Ovary (tissue), 9 donors: Measurements from ENCODE around the gene RIPOR3. TPM values are rescaled to one million over a fixed set of nuclear protein-coding genes. Genes with fewer than 3 reads are reported as not detected.

Experiments used
- DNase-seq, 5 donors: peaks; one replicate each; pipeline ENCODE4 v3.0.0-alpha.2; 2019 to 2020
- H3K27ac ChIP-seq, 2 donors: fragments of 200-600 bp; one replicate each; pipeline versions ENCODE4 v1.5.1 to v1.8.0; 2019 to 2022
- H3K27me3 ChIP-seq: fragments of 200-600 bp; one replicate; pipeline ENCODE4 v1.8.0; 2022
- H3K36me3 ChIP-seq: fragments of 200-600 bp; sonication (generic); one replicate; pipeline ENCODE4 v1.5.1; 2019
- H3K4me1 ChIP-seq: one replicate; pipeline ENCODE4 v1.8.1; 2013; ENCODE audit warnings: mild to moderate bottlenecking, moderate library complexity; ENCODE audit not compliant: insufficient read depth
- H3K4me3 ChIP-seq: fragments of 200-600 bp; sonication (generic); one replicate; pipeline ENCODE4 v1.5.1; 2017
- H3K9me3 ChIP-seq, 2 donors: fragments of 200-600 bp in 1 of 2; sonication (generic) in 1 of 2; one replicate each; pipeline versions ENCODE4 v1.5.1 to v1.8.1; 2013 to 2019; ENCODE audit warnings: mild to moderate bottlenecking in 1 of 2, moderate library complexity in 1 of 2
- EP300 ChIP-seq: sonication (generic); formaldehyde crosslinking; IDR thresholded peaks from one replicate; pipeline ENCODE4 v1.6.1; 2017; ENCODE audit warnings: antibody characterized with exemption
- POLR2A ChIP-seq: fragments of 450-650 bp; IDR thresholded peaks from one replicate; pipeline ENCODE4 v1.6.1; 2017; ENCODE audit warnings: antibody characterized with exemption, mild to moderate bottlenecking, moderate library complexity
- WGBS, 3 donors: extraction: QIAGEN DNeasy Blood & Tissue Kit in 1 of 3; methylation state at CpG; one replicate each; pipeline versions ENCODE4 v1.1.5 to v1.1.7; 2013 to 2017; 5-methylcytosine and 5-hydroxymethylcytosine counted together
- intact Hi-C, 4 donors: fragments of 100-400 bp; cut with DNase I; formaldehyde crosslinking; loops; one replicate each; pipeline versions ENCODE4 v1.11.0 to v1.15.1; 2022 to 2023
- polyA plus RNA-seq, 2 donors: library from polyadenylated mRNA; stranded (reverse); fragments of 200-250 nt in 1 of 2; fragments of 350-450 nt in 1 of 2; fragmentation: Illumina TruSeq in 1 of 2; extraction: RNeasy Lipid Tissue Mini Kit (QIAGEN cat#74804) in 1 of 2; gene quantifications; one replicate each; pipeline ENCODE4 v1.2.3, GENCODE V29; 2013 to 2014
- total RNA-seq, 7 donors: library from RNA; depleted of rRNA in 2 of 7; stranded (reverse); fragments of >200 nt in 2 of 7; fragmentation: NEBNext Ultra II Directional in 3 of 7; extraction: Animal tissue kit (Norgen Biotek cat#: 25700) in 3 of 7; gene quantifications; one replicate each; pipeline versions ENCODE4 v1.1.0 to v1.2.4, GENCODE V29; 2016 to 2023
- TF ChIP-seq, protein P1 (sequence below), 3 donors: fragments of 450-650 bp in 2 of 3; fragments of 200-600 bp in 1 of 3; IDR thresholded peaks; one replicate each; pipeline versions ENCODE4 v1.5.1 to v1.8.0; 2016 to 2022; ENCODE audit warnings: antibody characterized with exemption in 3 of 3, mild to moderate bottlenecking in 1 of 3
- donor health status: DM: no; HTN: no; CAD: no; lungs with moderate emphysema.
- donor health status: DM: no; HTN: no; CAD: no.
- donor health status: Bipolar disorder and iron deficiency.
- donor health status: DM: yes; HTN: yes; CAD: no.
- donor health status: DM: no; HTN: no; CAD: no.
- donor health status: DM: yes; HTN: yes; CAD: no.

Gene RIPOR3
- total and polyA plus RNA-seq, 9 donors, result 1.3 to 22.7 (median 8.0) TPM

GRCh38 chr20:50578778-50579165 is 112.6 kb downstream of the RIPOR3 start:
- Histone ChIP-seq H3K9me3 (no peaks in the 10 kb centered on the region), H3K27ac (no peak overlapping the region), H3K27me3 (no peaks in the 10 kb centered on the region), H3K4me3 (no peak overlapping the region), H3K4me1 (no peaks in the 10 kb centered on the region), H3K36me3 (no peaks in the 10 kb centered on the region)
- intact Hi-C loops, result loop anchor here (5.0 to 10.0 kb wide), 5 partner anchors 64 to 391 kb away; partner anchors contain the start of gene PTPN1 (in 1 of the 4)
- 66 to 71% (median 68%) methylated on average over 5 of the region's 5 CpGs for WGBS, 3 donors
- peak in 1 of 5 donors; percentile 23 for DNase-seq
- TF ChIP-seq, protein P1, sequence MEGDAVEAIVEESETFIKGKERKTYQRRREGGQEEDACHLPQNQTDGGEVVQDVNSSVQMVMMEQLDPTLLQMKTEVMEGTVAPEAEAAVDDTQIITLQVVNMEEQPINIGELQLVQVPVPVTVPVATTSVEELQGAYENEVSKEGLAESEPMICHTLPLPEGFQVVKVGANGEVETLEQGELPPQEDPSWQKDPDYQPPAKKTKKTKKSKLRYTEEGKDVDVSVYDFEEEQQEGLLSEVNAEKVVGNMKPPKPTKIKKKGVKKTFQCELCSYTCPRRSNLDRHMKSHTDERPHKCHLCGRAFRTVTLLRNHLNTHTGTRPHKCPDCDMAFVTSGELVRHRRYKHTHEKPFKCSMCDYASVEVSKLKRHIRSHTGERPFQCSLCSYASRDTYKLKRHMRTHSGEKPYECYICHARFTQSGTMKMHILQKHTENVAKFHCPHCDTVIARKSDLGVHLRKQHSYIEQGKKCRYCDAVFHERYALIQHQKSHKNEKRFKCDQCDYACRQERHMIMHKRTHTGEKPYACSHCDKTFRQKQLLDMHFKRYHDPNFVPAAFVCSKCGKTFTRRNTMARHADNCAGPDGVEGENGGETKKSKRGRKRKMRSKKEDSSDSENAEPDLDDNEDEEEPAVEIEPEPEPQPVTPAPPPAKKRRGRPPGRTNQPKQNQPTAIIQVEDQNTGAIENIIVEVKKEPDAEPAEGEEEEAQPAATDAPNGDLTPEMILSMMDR (IDR thresholded peaks at IDR 0.05), result no peak
- TF ChIP-seq POLR2A (no peak), EP300 (no peak)

- peak in 1 of 5 donors; percentile 24 for DNase-seq
- intact Hi-C loops, result loop anchor here (5.0 to 10.0 kb wide), 5 partner anchors 63 to 391 kb away; partner anchors contain the start of gene PTPN1 (in 1 of the 4)
Measured at GRCh38 chr20:50578061-50578777, 113.1 kb downstream of the RIPOR3 start.

GRCh38 chr20:50577175-50578018 is 113.9 kb downstream of the RIPOR3 start:
- peaks cover 11% of the 10 kb centered on the region for H3K4me1 ChIP-seq
- H3K27me3 ChIP-seq, result no peaks in the 10 kb centered on the region
- intact Hi-C loops, result loop anchor here (2.0 to 10.0 kb wide), 6 partner anchors 63 to 391 kb away; partner anchors contain the start of gene PTPN1 (in 1 of the 4)
- DNase-seq, result no peak
- no peak overlapping the region for H3K4me3 ChIP-seq
- no peak overlapping the region for H3K27ac ChIP-seq
- H3K9me3 ChIP-seq, result no peaks in the 10 kb centered on the region
- 81 to 82% (median 82%) methylated on average over 17 of the region's 17 CpGs for WGBS, 3 donors
- TF ChIP-seq POLR2A, result no peak
- H3K36me3 ChIP-seq, result no peaks in the 10 kb centered on the region

More at GRCh38 chr20:50578061-50578777, 113.1 kb downstream of the RIPOR3 start:
- Histone ChIP-seq H3K36me3 (no peaks in the 10 kb centered on the region), H3K27ac (no peak overlapping the region), H3K9me3 (no peaks in the 10 kb centered on the region), H3K4me3 (no peak overlapping the region), H3K27me3 (no peaks in the 10 kb centered on the region), H3K4me1 (peaks cover 3% of the 10 kb centered on the region)
- TF ChIP-seq, protein P1 (IDR thresholded peaks at IDR 0.05), result no peak
- no peak for TF ChIP-seq EP300
- no peak for TF ChIP-seq POLR2A
- WGBS, 3 donors, result 87 to 88% (median 87%) methylated on average over 14 of the region's 14 CpGs

- TF ChIP-seq POLR2A (no peak), EP300 (no peak)
- TF ChIP-seq, protein P1 (IDR thresholded peaks at IDR 0.05), result peak; percentile 45 to 71 (median 47)
- H3K27me3 ChIP-seq, result no peaks in the 10 kb centered on the region
- H3K9me3 ChIP-seq, result no peaks in the 10 kb centered on the region
- H3K36me3 ChIP-seq, result no peaks in the 10 kb centered on the region
- peak; percentile 70 to 80 (median 74) for DNase-seq
- no peak overlapping the region for H3K4me3 ChIP-seq
- intact Hi-C loops, result loop anchor here (2.0 to 10.0 kb wide), 6 partner anchors 61 to 389 kb away; partner anchors contain the start of gene PTPN1 (in 1 of the 4)
- peaks cover 12% of the 10 kb centered on the region for H3K4me1 ChIP-seq
- WGBS, 3 donors, result 52 to 58% (median 53%) methylated on average over 12 of the region's 12 CpGs
- no peak overlapping the region for H3K27ac ChIP-seq
Measured at GRCh38 chr20:50575865-50576720, 115.2 kb downstream of the RIPOR3 start.
